Peyer's patch (tissue), 4 donors: ENCODE results near the gene TOMM34. TPM values are rescaled to one million over a fixed set of nuclear protein-coding genes. Genes with fewer than 3 reads are reported as not detected.
A peak's percentile ranks its signal among the peaks of the same experiment; 100 is the strongest.

Experiments used
- DNase-seq, 3 donors: peaks; one replicate each; pipeline ENCODE4 v3.0.0-alpha.2; 2017 to 2019
- H3K27ac ChIP-seq, 4 donors: fragments of 200-600 bp; sonication (generic); one replicate each; pipeline ENCODE4 v1.5.1; 2016 to 2019
- H3K27me3 ChIP-seq, 2 donors: fragments of 200-600 bp; sonication (generic); one replicate each; pipeline ENCODE4 v1.5.1; 2019
- H3K36me3 ChIP-seq, 3 donors: fragments of 200-600 bp; sonication (generic); one replicate each; pipeline ENCODE4 v1.5.1; 2016 to 2019
- H3K4me1 ChIP-seq, 4 donors: fragments of 200-600 bp; sonication (generic); one replicate each; pipeline ENCODE4 v1.5.1; 2016 to 2019
- H3K4me3 ChIP-seq, 4 donors: fragments of 200-600 bp; sonication (generic); 1 replicate in 3 of 4; 2 replicates in 1 of 4; pipeline ENCODE4 v1.5.1; 2016 to 2019; ENCODE audit warnings: mild to moderate bottlenecking in 1 of 4
- H3K9me3 ChIP-seq, 4 donors: fragments of 200-600 bp; sonication (generic); one replicate each; pipeline ENCODE4 v1.5.1; 2016 to 2019; ENCODE audit warnings: mild to moderate bottlenecking in 1 of 4
- POLR2A ChIP-seq, 2 donors: fragments of 450-650 bp; IDR thresholded peaks; one replicate each; pipeline ENCODE4 v1.5.1; 2017; ENCODE audit warnings: antibody characterized with exemption in 2 of 2, mild to moderate bottlenecking in 2 of 2, moderate library complexity in 2 of 2
- total RNA-seq, 4 donors: library from RNA; depleted of rRNA; stranded (reverse); fragments of >200 nt; gene quantifications; one replicate each; pipeline ENCODE4 v1.1.0, GENCODE V29; 2016
- TF ChIP-seq, protein P1 (sequence below), 6 experiments: fragments of 450-650 bp in 4 of 6; fragments of 200-600 bp in 2 of 6; sonication (generic) in 1 of 6; IDR thresholded peaks; one replicate each; pipeline ENCODE4 v1.5.1; 2017 to 2019; ENCODE audit warnings: antibody characterized with exemption in 6 of 6, mild to moderate bottlenecking in 3 of 6, moderate library complexity in 1 of 6

Gene TOMM34
- total RNA-seq, 4 donors from 2014 or later: 8.4 to 19.0 (median 12.2) TPM

DNA sequence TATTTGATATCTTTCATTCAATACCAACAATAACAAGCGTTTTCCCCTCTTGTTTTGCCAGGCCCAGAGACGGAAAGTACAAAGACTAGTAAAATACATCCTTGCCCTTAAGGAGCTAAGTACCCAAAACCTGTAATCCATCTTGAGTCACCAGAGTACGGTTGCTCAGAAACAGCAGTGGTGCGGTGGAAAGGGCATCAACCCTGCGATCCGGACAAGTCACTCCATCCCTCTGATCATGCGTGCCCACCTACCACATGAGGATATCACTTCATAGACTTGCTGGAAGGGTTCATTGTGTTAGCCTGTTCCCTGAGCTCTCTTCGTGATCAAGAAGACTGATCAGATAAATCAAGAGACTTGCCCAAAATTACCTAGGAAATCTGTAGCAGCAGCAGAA, 1.9 kb downstream of the TOMM34 start:
- peaks cover 0 to 14% (median 2%) of the 10 kb centered on the region in 4 donors for H3K4me1 ChIP-seq
- TF ChIP-seq POLR2A (IDR thresholded peaks at IDR 0.05): no peak
- TF ChIP-seq, protein P1, sequence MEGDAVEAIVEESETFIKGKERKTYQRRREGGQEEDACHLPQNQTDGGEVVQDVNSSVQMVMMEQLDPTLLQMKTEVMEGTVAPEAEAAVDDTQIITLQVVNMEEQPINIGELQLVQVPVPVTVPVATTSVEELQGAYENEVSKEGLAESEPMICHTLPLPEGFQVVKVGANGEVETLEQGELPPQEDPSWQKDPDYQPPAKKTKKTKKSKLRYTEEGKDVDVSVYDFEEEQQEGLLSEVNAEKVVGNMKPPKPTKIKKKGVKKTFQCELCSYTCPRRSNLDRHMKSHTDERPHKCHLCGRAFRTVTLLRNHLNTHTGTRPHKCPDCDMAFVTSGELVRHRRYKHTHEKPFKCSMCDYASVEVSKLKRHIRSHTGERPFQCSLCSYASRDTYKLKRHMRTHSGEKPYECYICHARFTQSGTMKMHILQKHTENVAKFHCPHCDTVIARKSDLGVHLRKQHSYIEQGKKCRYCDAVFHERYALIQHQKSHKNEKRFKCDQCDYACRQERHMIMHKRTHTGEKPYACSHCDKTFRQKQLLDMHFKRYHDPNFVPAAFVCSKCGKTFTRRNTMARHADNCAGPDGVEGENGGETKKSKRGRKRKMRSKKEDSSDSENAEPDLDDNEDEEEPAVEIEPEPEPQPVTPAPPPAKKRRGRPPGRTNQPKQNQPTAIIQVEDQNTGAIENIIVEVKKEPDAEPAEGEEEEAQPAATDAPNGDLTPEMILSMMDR (IDR thresholded peaks at IDR 0.05): no peak

DNA sequence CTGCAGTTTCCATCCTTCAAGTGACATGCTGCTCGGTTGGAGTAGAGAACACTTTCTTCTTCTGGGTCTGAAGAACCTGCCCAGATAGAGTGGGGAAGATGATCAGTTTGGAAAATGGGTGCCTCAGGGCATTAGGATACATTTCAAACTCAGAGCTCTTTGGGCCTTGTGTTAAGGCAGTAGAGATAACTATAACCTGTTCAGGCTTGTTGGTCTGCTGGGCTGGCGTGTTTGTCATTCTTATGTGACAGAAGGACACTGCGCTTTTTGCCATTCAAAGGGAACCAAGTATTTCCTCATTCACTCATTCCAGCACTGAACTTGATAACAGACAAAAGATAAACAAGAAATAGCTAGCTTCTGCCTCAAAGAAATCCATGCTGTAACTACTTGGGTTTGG, 3.8 kb downstream of the TOMM34 start:
- Histone ChIP-seq H3K27ac (no peak overlapping the region), H3K4me1 (peaks cover 0 to 14% (median 2%) of the 10 kb centered on the region in 4 donors), H3K4me3 (no peak overlapping the region), H3K9me3 (no peaks in the 10 kb centered on the region), H3K27me3 (no peaks in the 10 kb centered on the region), H3K36me3 (peaks cover 0 to 41% (median 0%) of the 10 kb centered on the region in 3 donors)
- TF ChIP-seq, protein P1 (IDR thresholded peaks at IDR 0.05): no peak
- no peak for TF ChIP-seq POLR2A (IDR thresholded peaks at IDR 0.05)
- DNase-seq: no peak

More for the DNA sequence above, 1.9 kb downstream of the TOMM34 start:
- peaks cover 0 to 30% (median 0%) of the 10 kb centered on the region in 3 donors for H3K36me3 ChIP-seq
- H3K27ac ChIP-seq: no peak overlapping the region
- peak in 1 of 3 donors; percentile 22 for DNase-seq
- no peaks in the 10 kb centered on the region for H3K9me3 ChIP-seq
- no peak overlapping the region for H3K4me3 ChIP-seq
- H3K27me3 ChIP-seq: no peaks in the 10 kb centered on the region

DNA sequence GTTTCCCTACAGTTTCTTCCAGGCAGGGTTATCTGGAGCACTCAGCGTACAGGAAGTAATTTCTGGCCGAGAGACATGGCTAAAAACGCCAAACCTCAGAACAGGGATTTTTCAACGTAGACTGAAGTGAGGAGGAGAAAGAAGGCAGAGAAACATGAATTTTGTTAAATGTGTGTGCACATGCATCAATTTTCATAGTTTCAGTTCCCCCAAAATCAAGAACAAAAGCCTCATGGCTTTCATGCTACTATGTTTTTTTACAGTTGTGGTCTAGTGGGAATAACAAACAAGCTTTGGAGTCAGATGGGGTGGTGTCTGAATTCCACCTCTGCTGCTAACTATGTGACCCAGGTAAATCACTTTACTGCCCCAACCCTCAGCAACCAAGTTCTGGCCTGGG, 4.9 kb downstream of the TOMM34 start:
- no peaks in the 10 kb centered on the region for H3K9me3 ChIP-seq
- H3K4me1 ChIP-seq: peaks cover 0 to 9% (median 2%) of the 10 kb centered on the region in 4 donors
- peaks cover 0 to 52% (median 0%) of the 10 kb centered on the region in 3 donors for H3K36me3 ChIP-seq
- peak in 1 of 3 donors; percentile 21 for DNase-seq
- no peaks in the 10 kb centered on the region for H3K27me3 ChIP-seq
- no peak for TF ChIP-seq POLR2A (IDR thresholded peaks at IDR 0.05)
- TF ChIP-seq, protein P1 (IDR thresholded peaks at IDR 0.05): no peak
- peak overlapping the region in 1 of 4 donors; percentile 55 for H3K27ac ChIP-seq
- H3K4me3 ChIP-seq: no peak overlapping the region

DNA sequence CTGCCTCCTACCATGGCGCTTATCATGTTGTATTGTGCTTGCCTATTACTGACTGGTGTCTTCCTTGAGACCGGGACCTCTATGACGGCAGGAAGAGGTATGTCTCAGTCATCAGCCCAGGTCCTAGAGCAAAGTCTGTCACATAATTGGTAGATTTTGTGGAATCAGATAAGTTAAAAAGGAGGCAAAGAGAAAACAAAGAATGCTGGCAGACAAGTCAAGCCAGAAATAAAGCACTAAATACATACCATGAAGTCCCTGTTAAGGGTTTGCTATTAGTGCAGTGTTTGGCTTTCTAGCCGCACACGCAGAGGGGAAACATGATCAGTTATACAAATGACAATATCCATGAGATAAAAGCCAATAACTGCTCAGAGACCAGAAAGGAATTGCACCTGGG, 6.0 kb downstream of the TOMM34 start:
- H3K4me1 ChIP-seq: peaks cover 0 to 4% (median 2%) of the 10 kb centered on the region in 4 donors
- DNase-seq: no peak
- peaks cover 0 to 61% (median 0%) of the 10 kb centered on the region in 3 donors for H3K36me3 ChIP-seq
- no peak overlapping the region for H3K4me3 ChIP-seq
- no peaks in the 10 kb centered on the region for H3K9me3 ChIP-seq
- no peak for TF ChIP-seq POLR2A (IDR thresholded peaks at IDR 0.05)
- TF ChIP-seq, protein P1 (IDR thresholded peaks at IDR 0.05): no peak
- no peaks in the 10 kb centered on the region for H3K27me3 ChIP-seq
- no peak overlapping the region for H3K27ac ChIP-seq

DNA sequence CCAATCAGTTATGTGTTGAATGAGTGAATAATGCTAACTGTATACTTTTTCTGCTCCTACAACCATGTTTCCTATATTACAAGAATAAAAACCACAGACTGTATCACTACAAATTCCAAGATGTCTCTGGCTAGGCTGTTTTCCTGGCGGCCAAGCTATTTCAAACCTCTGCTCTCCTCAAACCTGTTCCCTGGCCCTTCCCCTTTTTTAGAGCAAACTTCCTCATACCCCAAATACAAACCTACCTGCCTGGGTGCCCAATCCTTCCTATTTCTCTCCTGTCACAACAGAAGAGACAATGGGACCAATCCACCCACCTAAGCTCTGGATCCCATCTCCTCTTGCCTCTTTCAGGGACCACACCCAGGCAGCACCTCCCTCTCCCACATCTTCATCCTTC, 7.5 kb downstream of the TOMM34 start:
- no peaks in the 10 kb centered on the region for H3K9me3 ChIP-seq
- no peak overlapping the region for H3K27ac ChIP-seq
- H3K4me1 ChIP-seq: no peaks in the 10 kb centered on the region
- H3K4me3 ChIP-seq: no peak overlapping the region
- peak in 1 of 3 donors; percentile 5 for DNase-seq
- H3K36me3 ChIP-seq: peaks cover 0 to 76% (median 0%) of the 10 kb centered on the region in 3 donors
- TF ChIP-seq, protein P1 (IDR thresholded peaks at IDR 0.05): no peak
- no peak for TF ChIP-seq POLR2A (IDR thresholded peaks at IDR 0.05)
- no peaks in the 10 kb centered on the region for H3K27me3 ChIP-seq

DNA sequence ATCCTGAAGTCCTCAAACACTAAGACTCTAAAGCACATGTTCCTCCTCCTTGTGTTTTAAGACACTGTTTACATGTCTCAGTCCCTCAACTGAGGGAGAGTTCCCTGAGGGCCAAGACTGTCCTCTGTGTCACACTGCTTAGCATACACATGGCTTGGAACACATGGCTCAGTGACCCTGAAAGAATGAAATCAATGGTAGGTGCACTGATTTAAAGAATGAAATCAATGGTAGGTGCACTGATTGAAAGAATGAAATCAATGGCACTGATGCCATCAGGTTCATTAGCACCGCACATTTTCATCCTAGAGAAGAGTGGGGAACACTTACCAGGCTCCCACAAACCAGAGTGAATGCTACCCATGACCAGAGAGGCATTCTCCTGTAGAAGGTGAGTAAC, 9.8 kb downstream of the TOMM34 start:
- Histone ChIP-seq H3K4me1 (no peaks in the 10 kb centered on the region), H3K9me3 (no peaks in the 10 kb centered on the region), H3K27ac (no peak overlapping the region), H3K4me3 (no peak overlapping the region), H3K36me3 (peaks cover 0 to 91% (median 0%) of the 10 kb centered on the region in 3 donors), H3K27me3 (no peaks in the 10 kb centered on the region)
- no peak for TF ChIP-seq POLR2A (IDR thresholded peaks at IDR 0.05)
- TF ChIP-seq, protein P1 (IDR thresholded peaks at IDR 0.05): no peak
- no peak for DNase-seq
